H1 (cell line): Measurements from ENCODE around the gene TEAD4. TPM values are rescaled to one million over a fixed set of nuclear protein-coding genes. Genes with fewer than 3 reads are reported as not detected.

Experiments used
- TAF1 ChIP-seq: IDR thresholded peaks from 2 replicates; pipeline ENCODE4 v1.6.1; 2011; ENCODE audit warnings: mild to moderate bottlenecking, low read depth, low read length
- USF2 ChIP-seq: IDR thresholded peaks from 2 replicates; pipeline ENCODE4 v1.6.1; 2011; ENCODE audit warnings: low read length, improper control_type of control experiment
- polyA plus RNA-seq, 7 experiments: library from polyadenylated mRNA; depleted of rRNA in 3 of 7; stranded (reverse) in 5 of 7; unstranded in 2 of 7; fragments of >200 nt in 5 of 7; fragments of 200-250 nt in 2 of 7; gene quantifications; 1 replicate in 5 of 7; 2 replicates in 1 of 7; 4 replicates in 1 of 7; pipeline versions ENCODE4 v1.2.1 to v1.2.3, GENCODE V29; 2011 to 2013; ENCODE audit warnings: missing spikeins in 2 of 7, mixed read lengths in 2 of 7
- total RNA-seq: library from RNA; stranded (reverse); fragmentation: NEBNext Ultra II Directional; extraction: Animal tissue kit (Norgen Biotek cat#: 25700); gene quantifications from 2 replicates; pipeline ENCODE4 v1.2.1, GENCODE V29; 2021

The TEAD4 gene
- total and polyA plus RNA-seq, 2 of the 8 experiments (the other 6 are each of a cell fraction or from before 2014, with no cell fraction given): 56.7 to 116 TPM

DNA sequence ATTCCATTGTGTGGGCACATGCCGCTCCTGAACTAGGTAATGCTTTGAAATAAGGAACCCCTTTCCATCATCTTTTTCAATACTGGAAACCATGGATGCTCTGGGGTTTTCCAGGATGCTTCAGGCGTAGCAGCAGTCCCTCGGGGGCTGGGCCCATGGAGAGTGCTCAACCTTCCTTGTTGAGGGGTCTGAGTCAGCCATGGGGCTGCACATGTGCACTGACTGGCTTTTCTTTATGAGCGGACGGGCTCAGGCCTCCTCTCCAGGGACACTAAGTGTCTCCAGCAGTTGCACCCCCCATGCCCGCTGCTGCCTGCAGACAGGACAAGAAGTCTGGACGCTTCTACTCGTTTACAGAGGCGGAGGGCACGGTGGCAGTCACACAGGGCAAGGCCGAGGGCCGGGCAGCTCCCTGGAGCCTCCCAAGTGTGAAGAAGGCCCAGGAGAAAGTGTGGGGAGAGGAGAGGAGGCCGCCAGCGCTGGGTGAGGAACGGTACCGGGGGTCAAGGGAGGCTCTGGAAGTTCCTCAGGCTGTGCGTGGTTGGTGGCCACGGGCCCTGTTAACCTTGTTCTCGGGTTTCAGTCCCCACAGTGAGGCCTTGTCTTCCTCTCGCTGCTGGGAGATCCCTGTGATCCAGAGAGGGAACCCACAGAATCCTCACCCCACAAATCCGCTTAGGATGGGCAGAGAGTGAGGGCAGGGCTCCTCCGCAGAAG, 51.2 kb downstream of the TEAD4 start (continued):
- TF ChIP-seq USF2 (no peak), TAF1 (no peak)
